HG03520 (cell line): ENCODE measurements around the gene RAB20.
"Not testable (repeated sequence)": the region's sequence is repeated elsewhere in the genome, so short reads cannot be mapped to it uniquely, and the experiment has no call there.

Experiments used
- ATAC-seq: cut with Tn5 transposase; IDR thresholded peaks from one replicate; pipeline ENCODE4 v1.9.1; 2021; ENCODE audit warnings: mild to moderate bottlenecking, moderate library complexity; ENCODE audit not compliant: unreplicated experiment

Gene RAB20, protein sequence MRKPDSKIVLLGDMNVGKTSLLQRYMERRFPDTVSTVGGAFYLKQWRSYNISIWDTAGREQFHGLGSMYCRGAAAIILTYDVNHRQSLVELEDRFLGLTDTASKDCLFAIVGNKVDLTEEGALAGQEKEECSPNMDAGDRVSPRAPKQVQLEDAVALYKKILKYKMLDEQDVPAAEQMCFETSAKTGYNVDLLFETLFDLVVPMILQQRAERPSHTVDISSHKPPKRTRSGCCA

GRCh38 chr13:110561344-110562035 is at the start of gene RAB20:
Gene RAB20 (minus strand): TSS chr13:110561722. CDS start chr13:110561519, 203 bp downstream.
- ATAC-seq = peak; percentile 74

- peak; percentile 46 for ATAC-seq
These were observed 49.6 kb upstream of the RAB20 start for GRCh38 chr13:110610955-110611595.

GRCh38 chr13:110607675-110608224 is 46.2 kb upstream of the RAB20 start:
- ATAC-seq = no peak

GRCh38 chr13:110606281-110606680 is 44.8 kb upstream of the RAB20 start:
- ATAC-seq = not testable (repeated sequence)

GRCh38 chr13:110605132-110605531 is 43.6 kb upstream of the RAB20 start:
- ATAC-seq = no peak

GRCh38 chr13:110600980-110601379 is 39.5 kb upstream of the RAB20 start:
- no peak for ATAC-seq

DNA sequence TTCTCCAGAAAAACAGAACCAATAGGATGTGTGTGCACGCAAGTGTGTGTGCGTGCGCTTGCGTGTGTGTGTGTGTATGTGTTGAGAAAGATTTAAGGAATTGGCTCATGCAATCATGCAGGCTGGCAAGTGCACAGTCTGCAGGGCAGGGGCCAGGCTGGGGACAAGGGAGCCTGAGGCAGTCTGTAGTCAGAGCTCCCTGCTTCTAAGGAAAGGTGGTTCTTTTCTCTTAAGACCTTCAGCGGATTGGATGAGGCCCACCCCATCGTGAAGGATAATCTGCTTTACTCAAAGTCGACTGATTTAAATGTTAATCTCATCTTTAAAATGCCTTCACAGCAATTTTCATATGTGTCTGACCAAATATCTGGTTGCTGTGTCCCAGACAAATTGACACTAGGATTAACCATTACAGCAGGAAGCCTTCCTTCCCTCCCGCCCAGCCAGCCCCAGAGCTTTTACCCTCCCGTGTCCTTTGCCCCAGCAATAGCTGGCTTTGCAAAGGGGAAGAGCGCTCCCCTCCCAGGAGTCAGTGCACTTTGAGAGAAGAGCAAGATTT is 38.8 kb upstream of the RAB20 start:
- no peak for ATAC-seq

DNA sequence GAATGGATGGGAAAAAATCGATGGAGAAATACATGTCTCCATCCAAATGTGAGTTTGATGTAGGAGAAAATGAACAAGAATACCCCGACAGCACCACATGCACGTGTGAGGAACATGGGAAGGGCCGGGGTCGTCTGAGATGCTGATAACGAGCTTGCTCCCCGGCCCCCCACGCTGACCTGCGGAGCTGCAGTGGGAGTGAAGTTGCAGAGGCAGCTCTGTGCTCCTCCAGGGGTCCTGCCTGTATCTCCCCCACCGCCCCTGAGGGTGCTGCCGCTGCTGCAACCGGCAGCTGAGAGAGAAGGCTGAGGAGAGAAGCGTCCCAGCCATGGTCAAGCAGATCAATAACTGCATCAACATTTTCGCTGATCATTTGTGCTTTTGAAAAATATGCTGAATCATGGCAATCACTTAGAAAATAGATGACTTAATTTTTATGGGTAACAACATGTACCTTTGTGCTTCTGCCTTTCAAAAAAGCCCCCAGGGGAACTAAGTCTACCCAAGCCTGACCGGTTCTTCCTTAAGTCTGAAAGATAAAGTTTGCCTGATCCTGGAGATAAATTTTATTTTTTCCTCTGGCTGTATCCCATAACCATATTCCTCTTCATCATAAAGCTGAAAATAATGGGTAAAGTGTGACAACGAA is 35.6 kb upstream of the RAB20 start:
- ATAC-seq = no peak

- ATAC-seq = peak; percentile 87
These were observed 32.1 kb upstream of the RAB20 start for GRCh38 chr13:110593430-110594130.

- no peak for ATAC-seq
These were observed 31.1 kb upstream of the RAB20 start for GRCh38 chr13:110592665-110593064.

GRCh38 chr13:110590577-110590976 is 29.1 kb upstream of the RAB20 start:
- ATAC-seq = no peak

GRCh38 chr13:110589793-110590390 is 28.4 kb upstream of the RAB20 start:
- no peak for ATAC-seq

DNA sequence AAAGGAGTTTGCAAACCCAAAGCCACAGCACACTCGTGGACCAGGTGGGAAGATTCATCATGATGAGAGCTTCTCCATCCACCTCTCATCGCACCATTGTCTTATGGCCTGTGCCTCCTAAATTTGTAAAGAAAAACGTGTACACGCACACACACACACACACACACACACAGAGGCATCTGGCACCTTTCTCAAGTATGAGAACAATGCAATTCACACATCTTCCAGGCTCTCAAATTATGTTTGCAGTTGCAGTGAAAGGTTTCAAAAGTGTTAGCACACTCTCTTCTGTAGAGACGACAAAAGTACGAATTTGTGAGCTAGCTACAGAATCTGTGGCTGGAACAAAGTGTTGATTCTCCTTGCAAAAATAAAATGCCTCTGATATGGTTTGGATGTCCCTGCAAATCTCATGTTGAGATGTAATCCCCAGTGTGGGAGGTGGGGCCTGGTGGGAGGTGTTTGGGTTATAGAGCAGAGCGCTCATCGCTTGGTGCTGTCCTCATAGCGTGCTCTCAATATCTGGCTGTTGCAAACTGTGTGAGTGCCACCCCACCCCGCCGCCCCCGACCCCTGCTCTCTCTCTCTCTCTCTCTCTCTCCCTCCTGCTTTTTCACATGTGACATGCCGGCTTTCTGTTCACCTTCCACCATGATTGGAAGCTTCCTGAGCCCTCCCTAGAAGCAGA is 21.8 kb upstream of the RAB20 start:
- ATAC-seq = no peak

- ATAC-seq = no peak
These were observed 21.0 kb upstream of the RAB20 start for GRCh38 chr13:110582421-110582954.

DNA sequence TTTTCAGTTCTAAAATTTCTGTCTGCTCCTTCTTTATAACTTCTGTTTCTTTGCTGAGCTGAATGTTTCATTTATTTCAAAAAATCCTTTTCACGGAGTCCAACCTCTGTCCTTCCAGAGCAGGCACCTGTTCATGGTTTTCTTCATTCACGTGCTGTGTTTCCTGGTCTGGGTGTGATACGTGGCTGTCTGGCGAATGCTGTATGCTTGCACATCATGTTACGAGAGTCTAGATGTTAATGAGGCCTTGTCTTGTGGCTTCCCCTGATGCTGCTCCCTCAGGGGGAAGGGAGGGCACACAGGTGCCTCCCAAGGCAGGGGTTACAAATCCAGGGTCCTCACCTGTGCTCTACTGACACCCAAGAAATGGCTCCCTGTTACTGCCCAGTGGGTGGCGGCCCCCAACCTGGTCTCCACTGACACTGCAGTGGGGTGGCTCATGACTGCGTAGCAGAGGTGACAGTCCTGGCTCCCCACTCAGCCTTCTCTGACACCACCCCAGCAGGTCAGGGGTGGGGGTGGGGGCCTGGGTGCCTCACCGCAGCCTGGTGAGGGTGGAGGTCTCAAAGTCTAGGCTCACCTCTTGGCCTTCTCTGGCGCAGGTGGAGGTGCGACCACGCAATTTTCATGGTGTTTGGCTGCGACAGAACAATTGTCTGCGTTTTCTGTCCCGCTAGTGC is 20.1 kb upstream of the RAB20 start:
- no peak for ATAC-seq

DNA sequence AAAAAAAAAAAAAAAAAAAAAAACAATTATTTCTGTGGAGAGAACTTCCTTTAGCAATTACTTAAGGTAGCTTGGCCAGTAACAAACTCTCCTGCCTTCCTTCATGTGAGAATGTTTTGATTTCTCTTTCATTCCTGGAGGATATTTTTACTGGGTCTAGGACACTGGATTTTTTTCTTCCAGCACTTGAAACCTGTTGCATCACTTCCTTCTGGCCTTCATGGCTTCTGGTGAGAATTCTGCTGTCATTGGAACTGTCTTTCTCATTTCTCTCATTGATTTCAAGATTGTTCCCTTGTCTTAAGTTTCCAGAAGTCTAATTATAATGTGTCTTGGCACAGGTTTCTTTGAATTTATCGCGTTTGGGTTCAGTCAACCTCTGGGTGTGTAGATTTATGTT is 19.3 kb upstream of the RAB20 start:
- no peak for ATAC-seq

DNA sequence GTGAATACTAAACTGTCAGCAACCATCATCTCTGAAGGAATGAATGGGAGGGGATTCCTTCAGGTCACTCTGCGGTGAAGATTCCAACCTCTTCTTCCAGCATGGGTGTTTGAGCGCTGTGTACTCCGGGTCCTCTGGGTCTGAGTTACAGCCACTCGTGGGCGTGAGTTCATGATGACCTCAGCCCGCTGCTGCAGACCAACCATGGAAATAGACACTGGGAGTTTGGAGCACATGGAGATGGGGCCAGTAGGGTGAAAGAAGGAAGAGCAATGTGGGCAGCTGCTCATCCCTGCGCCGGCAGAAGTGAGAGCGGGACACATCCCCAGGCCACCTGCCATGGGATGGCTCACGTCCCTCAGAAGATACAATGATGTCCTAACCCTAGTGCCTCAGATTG is 16.8 kb upstream of the RAB20 start:
- ATAC-seq = no peak

DNA sequence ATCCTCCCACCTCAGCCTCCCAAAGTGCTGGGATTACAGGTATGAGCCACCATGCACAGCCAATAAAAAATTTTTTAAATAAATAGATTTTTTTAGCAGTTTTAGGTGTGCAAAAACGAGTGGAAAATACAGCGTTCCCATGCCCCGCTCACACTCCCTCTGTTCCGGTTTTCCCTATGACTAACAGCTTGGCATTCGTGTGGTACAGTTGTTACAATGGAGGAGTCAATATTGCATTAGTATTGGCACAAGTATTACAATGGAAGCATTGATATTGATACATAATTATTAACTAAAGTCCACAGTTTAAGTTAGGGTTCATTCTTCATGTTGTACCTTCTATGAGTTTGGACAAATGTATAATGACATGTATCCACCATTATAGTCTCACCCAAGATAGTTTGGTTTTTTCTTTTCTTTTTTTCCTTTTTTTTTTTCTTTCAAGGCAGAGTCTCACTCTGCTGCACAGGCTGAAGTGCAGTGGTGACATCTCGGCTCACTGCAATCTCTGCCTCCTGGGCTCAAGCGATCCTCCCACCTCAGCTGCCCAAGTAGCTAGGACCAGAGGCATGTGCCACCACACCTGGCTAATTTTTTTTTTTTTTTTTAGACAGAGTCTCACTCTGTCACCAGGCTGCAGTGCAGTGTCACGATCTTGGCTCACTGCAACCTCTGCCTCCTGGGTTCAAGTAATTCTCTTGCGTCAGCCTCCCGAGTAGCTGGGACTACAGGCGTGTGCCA is 15.4 kb upstream of the RAB20 start:
- ATAC-seq = no peak
